ENCODE results near the gene RIN2.

RIN2 gene

DNA sequence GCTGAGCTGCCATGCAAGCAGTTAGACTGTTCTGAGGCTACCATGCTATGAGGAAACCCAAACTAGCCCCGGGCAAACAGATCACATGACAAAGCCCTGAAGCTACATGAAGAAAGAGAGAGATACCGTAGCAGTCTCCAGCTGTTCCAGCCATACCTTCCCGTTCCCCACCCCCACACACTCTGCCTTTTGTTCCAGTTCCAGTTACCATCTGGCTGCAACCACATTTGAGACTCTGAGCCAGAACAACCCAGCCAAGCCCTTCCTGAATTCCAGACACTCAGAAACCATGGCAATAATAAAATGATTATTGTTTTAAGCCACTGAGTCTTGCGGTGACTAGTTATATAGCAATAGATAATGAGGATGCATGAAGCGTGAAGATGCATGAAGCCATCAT, 28.3 kb downstream of the RIN2 start:
- Histone ChIP-seq H3K27ac (ENCODE audit: low read depth, low read length, poor library complexity, severe bottlenecking) (no peak overlapping the region), H3K4me2 (ENCODE audit: low read length) (no peak overlapping the region), H3K4me3 (ENCODE audit: low read depth, low read length, poor library complexity, severe bottlenecking) (no peak overlapping the region), H4K20me1 (ENCODE audit: insufficient read depth, low read length) (no peaks in the 10 kb centered on the region), H3K9ac (ENCODE audit: low read length) (no peak overlapping the region), H3K4me1 (ENCODE audit: insufficient read depth, low read length, severe bottlenecking) (no peaks in the 10 kb centered on the region), H3K36me3 (ENCODE audit: insufficient read depth, low read length) (no peaks in the 10 kb centered on the region), H3K9me3 (ENCODE audit: low read length) (no peaks in the 10 kb centered on the region), H3K9me2 (ENCODE audit: low read depth, low read length) (no peaks in the 10 kb centered on the region), H3K79me2 (ENCODE audit: insufficient read depth, low read length) (no peaks in the 10 kb centered on the region), H3K27me3 (ENCODE audit: insufficient read depth, low read length) (no peaks in the 10 kb centered on the region), H3F3A (ENCODE audit: insufficient read depth, low read length) (no peaks in the 10 kb centered on the region), H2AFZ (ENCODE audit: low read length) (no peak overlapping the region)
- TF ChIP-seq CTCF (IDR thresholded peaks at IDR 0.05; ENCODE audit: low read length) (no peak), EZH2 (IDR thresholded peaks at IDR 0.05; ENCODE audit: borderline replicate concordance, low read length) (no peak)

DNA sequence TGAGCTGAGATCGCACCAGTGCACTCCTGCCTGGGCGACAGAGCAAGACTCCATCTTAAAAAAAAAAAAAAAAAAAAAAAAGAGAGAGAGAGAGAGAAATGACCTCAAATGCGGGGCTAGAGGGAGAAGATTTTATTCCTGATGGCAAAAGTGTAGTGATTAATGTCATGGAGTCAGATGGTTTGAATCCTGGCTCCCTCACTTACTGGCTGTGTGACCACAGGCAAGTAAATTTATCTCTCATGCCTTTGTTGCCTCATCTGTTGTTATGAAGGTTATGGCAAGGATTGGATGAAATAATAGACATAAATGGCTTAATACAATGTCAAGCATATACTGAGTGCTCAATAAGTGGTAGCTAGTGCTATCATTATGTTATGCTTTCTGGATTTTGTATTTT, 29.3 kb downstream of the RIN2 start:
- no peaks in the 10 kb centered on the region for H3K4me1 ChIP-seq (ENCODE audit: insufficient read depth, low read length, severe bottlenecking)
- H3F3A ChIP-seq (ENCODE audit: insufficient read depth, low read length), result no peaks in the 10 kb centered on the region
- TF ChIP-seq CTCF (IDR thresholded peaks at IDR 0.05; ENCODE audit: low read length) (no peak), EZH2 (IDR thresholded peaks at IDR 0.05; ENCODE audit: borderline replicate concordance, low read length) (no peak)
- no peak overlapping the region for H3K4me3 ChIP-seq (ENCODE audit: low read depth, low read length, poor library complexity, severe bottlenecking)
- H3K4me2 ChIP-seq (ENCODE audit: low read length), result no peak overlapping the region
- no peaks in the 10 kb centered on the region for H4K20me1 ChIP-seq (ENCODE audit: insufficient read depth, low read length)
- H3K79me2 ChIP-seq (ENCODE audit: insufficient read depth, low read length), result no peaks in the 10 kb centered on the region
- no peaks in the 10 kb centered on the region for H3K9me3 ChIP-seq (ENCODE audit: low read length)
- no peaks in the 10 kb centered on the region for H3K27me3 ChIP-seq (ENCODE audit: insufficient read depth, low read length)
- H2AFZ ChIP-seq (ENCODE audit: low read length), result no peak overlapping the region
- no peak overlapping the region for H3K9ac ChIP-seq (ENCODE audit: low read length)
- no peaks in the 10 kb centered on the region for H3K36me3 ChIP-seq (ENCODE audit: insufficient read depth, low read length)
- H3K9me2 ChIP-seq (ENCODE audit: low read depth, low read length), result no peaks in the 10 kb centered on the region
- H3K27ac ChIP-seq (ENCODE audit: low read depth, low read length, poor library complexity, severe bottlenecking), result no peak overlapping the region

DNA sequence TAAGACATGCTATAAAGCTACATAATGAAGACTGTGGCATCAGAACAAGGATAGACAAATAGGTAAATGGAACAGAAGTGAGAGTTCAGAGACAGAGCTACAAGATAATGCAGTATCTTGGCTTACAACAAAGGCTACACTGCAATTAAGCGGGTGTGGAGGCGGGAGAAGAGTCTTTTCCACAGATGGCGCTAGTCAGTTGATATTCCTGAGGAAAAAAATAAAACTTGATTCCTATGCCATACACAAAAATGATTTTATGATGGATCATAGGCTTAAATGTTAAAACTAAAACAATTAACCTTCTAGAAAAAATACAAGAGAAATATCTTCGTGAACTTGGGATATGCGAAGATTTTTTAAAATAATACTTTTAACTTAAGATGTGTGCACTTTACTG, 31.0 kb downstream of the RIN2 start:
- Histone ChIP-seq H3K9me2 (ENCODE audit: low read depth, low read length) (no peaks in the 10 kb centered on the region), H4K20me1 (ENCODE audit: insufficient read depth, low read length) (no peaks in the 10 kb centered on the region), H3K79me2 (ENCODE audit: insufficient read depth, low read length) (no peaks in the 10 kb centered on the region), H3K4me3 (ENCODE audit: low read depth, low read length, poor library complexity, severe bottlenecking) (no peak overlapping the region), H3K27ac (ENCODE audit: low read depth, low read length, poor library complexity, severe bottlenecking) (no peak overlapping the region), H3K27me3 (ENCODE audit: insufficient read depth, low read length) (no peaks in the 10 kb centered on the region), H3K4me2 (ENCODE audit: low read length) (no peak overlapping the region), H2AFZ (ENCODE audit: low read length) (no peak overlapping the region), H3F3A (ENCODE audit: insufficient read depth, low read length) (no peaks in the 10 kb centered on the region), H3K4me1 (ENCODE audit: insufficient read depth, low read length, severe bottlenecking) (no peaks in the 10 kb centered on the region), H3K9me3 (ENCODE audit: low read length) (no peaks in the 10 kb centered on the region), H3K9ac (ENCODE audit: low read length) (no peak overlapping the region), H3K36me3 (ENCODE audit: insufficient read depth, low read length) (no peaks in the 10 kb centered on the region)
- no peak for TF ChIP-seq CTCF (IDR thresholded peaks at IDR 0.05; ENCODE audit: low read length)
- TF ChIP-seq EZH2 (IDR thresholded peaks at IDR 0.05; ENCODE audit: borderline replicate concordance, low read length), result no peak

Measured in OCI-LY1 (cell line).